22Rv1 (cell line): Measurements from ENCODE around the gene SKI.

Experiments
- ZFX ChIP-seq: fragments of 450-650 bp; IDR thresholded peaks from 2 replicates; pipeline ENCODE4 v1.6.1; 2017; ENCODE audit warnings: antibody characterized with exemption, borderline replicate concordance
- TF ChIP-seq, protein P1 (sequence below): fragments of 450-650 bp; IDR thresholded peaks from 2 replicates; pipeline ENCODE4 v1.5.1; 2017; ENCODE audit warnings: mild to moderate bottlenecking

GRCh38 chr1:2323451-2323974, 95.4 kb downstream of the SKI start:
- TF ChIP-seq, protein P1, sequence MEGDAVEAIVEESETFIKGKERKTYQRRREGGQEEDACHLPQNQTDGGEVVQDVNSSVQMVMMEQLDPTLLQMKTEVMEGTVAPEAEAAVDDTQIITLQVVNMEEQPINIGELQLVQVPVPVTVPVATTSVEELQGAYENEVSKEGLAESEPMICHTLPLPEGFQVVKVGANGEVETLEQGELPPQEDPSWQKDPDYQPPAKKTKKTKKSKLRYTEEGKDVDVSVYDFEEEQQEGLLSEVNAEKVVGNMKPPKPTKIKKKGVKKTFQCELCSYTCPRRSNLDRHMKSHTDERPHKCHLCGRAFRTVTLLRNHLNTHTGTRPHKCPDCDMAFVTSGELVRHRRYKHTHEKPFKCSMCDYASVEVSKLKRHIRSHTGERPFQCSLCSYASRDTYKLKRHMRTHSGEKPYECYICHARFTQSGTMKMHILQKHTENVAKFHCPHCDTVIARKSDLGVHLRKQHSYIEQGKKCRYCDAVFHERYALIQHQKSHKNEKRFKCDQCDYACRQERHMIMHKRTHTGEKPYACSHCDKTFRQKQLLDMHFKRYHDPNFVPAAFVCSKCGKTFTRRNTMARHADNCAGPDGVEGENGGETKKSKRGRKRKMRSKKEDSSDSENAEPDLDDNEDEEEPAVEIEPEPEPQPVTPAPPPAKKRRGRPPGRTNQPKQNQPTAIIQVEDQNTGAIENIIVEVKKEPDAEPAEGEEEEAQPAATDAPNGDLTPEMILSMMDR: no peak
- no peak for TF ChIP-seq ZFX
